Ovary (tissue), 9 donors: Measurements from ENCODE around the gene GPATCH8. TPM values are rescaled to one million over a fixed set of nuclear protein-coding genes. Genes with fewer than 3 reads are reported as not detected.

Experiments used
- DNase-seq, 5 donors: peaks; one replicate each; pipeline ENCODE4 v3.0.0-alpha.2; 2019 to 2020
- H3K27ac ChIP-seq, 2 donors: fragments of 200-600 bp; one replicate each; pipeline versions ENCODE4 v1.5.1 to v1.8.0; 2019 to 2022
- H3K27me3 ChIP-seq: fragments of 200-600 bp; one replicate; pipeline ENCODE4 v1.8.0; 2022
- H3K36me3 ChIP-seq: fragments of 200-600 bp; sonication (generic); one replicate; pipeline ENCODE4 v1.5.1; 2019
- H3K4me1 ChIP-seq: one replicate; pipeline ENCODE4 v1.8.1; 2013; ENCODE audit warnings: mild to moderate bottlenecking, moderate library complexity; ENCODE audit not compliant: insufficient read depth
- H3K4me3 ChIP-seq: fragments of 200-600 bp; sonication (generic); one replicate; pipeline ENCODE4 v1.5.1; 2017
- H3K9me3 ChIP-seq, 2 donors: fragments of 200-600 bp in 1 of 2; sonication (generic) in 1 of 2; one replicate each; pipeline versions ENCODE4 v1.5.1 to v1.8.1; 2013 to 2019; ENCODE audit warnings: mild to moderate bottlenecking in 1 of 2, moderate library complexity in 1 of 2
- CTCF ChIP-seq, 3 donors: fragments of 450-650 bp in 2 of 3; fragments of 200-600 bp in 1 of 3; IDR thresholded peaks; one replicate each; pipeline versions ENCODE4 v1.5.1 to v1.8.0; 2016 to 2022; ENCODE audit warnings: antibody characterized with exemption in 3 of 3, mild to moderate bottlenecking in 1 of 3
- EP300 ChIP-seq: sonication (generic); formaldehyde crosslinking; IDR thresholded peaks from one replicate; pipeline ENCODE4 v1.6.1; 2017; ENCODE audit warnings: antibody characterized with exemption
- POLR2A ChIP-seq: fragments of 450-650 bp; IDR thresholded peaks from one replicate; pipeline ENCODE4 v1.6.1; 2017; ENCODE audit warnings: antibody characterized with exemption, mild to moderate bottlenecking, moderate library complexity
- WGBS, 3 donors: extraction: QIAGEN DNeasy Blood & Tissue Kit in 1 of 3; methylation state at CpG; one replicate each; pipeline versions ENCODE4 v1.1.5 to v1.1.7; 2013 to 2017; 5-methylcytosine and 5-hydroxymethylcytosine counted together
- intact Hi-C, 4 donors: fragments of 100-400 bp; cut with DNase I; formaldehyde crosslinking; loops; one replicate each; pipeline versions ENCODE4 v1.11.0 to v1.15.1; 2022 to 2023
- polyA plus RNA-seq, 2 donors: library from polyadenylated mRNA; stranded (reverse); fragments of 200-250 nt in 1 of 2; fragments of 350-450 nt in 1 of 2; fragmentation: Illumina TruSeq in 1 of 2; extraction: RNeasy Lipid Tissue Mini Kit (QIAGEN cat#74804) in 1 of 2; gene quantifications; one replicate each; pipeline ENCODE4 v1.2.3, GENCODE V29; 2013 to 2014
- total RNA-seq, 7 donors: library from RNA; depleted of rRNA in 2 of 7; stranded (reverse); fragments of >200 nt in 2 of 7; fragmentation: NEBNext Ultra II Directional in 3 of 7; extraction: Animal tissue kit (Norgen Biotek cat#: 25700) in 3 of 7; gene quantifications; one replicate each; pipeline versions ENCODE4 v1.1.0 to v1.2.4, GENCODE V29; 2016 to 2023
- donor health status: DM: no; HTN: no; CAD: no; lungs with moderate emphysema.
- donor health status: DM: no; HTN: no; CAD: no.
- donor health status: Bipolar disorder and iron deficiency.
- donor health status: DM: yes; HTN: yes; CAD: no.
- donor health status: DM: no; HTN: no; CAD: no.
- donor health status: DM: yes; HTN: yes; CAD: no.

The GPATCH8 gene
- total and polyA plus RNA-seq, 9 donors = 20.5 to 57.3 (median 43.5) TPM

- H3K27ac ChIP-seq = no peak overlapping the region
- no peaks in the 10 kb centered on the region for H3K4me1 ChIP-seq
- no peak for TF ChIP-seq EP300
- TF ChIP-seq POLR2A = no peak
- TF ChIP-seq CTCF (IDR thresholded peaks at IDR 0.05) = no peak
- H3K4me3 ChIP-seq = no peak overlapping the region
- no peaks in the 10 kb centered on the region for H3K27me3 ChIP-seq
- 84 to 86% (median 86%) methylated on average over 2 of the region's 2 CpGs for WGBS, 3 donors
- H3K9me3 ChIP-seq = no peaks in the 10 kb centered on the region
- no peak for DNase-seq
- intact Hi-C loops = no loop called here
- H3K36me3 ChIP-seq = no peaks in the 10 kb centered on the region
These were observed 66.9 kb downstream of the GPATCH8 start for GRCh38 chr17:44436336-44436735.

- Histone ChIP-seq H3K9me3 (no peaks in the 10 kb centered on the region), H3K27ac (no peak overlapping the region), H3K27me3 (no peaks in the 10 kb centered on the region), H3K4me1 (no peaks in the 10 kb centered on the region), H3K36me3 (no peaks in the 10 kb centered on the region), H3K4me3 (no peak overlapping the region)
- TF ChIP-seq CTCF (IDR thresholded peaks at IDR 0.05) (no peak), EP300 (no peak)
- intact Hi-C loops = no loop called here
- 80 to 91% (median 87%) methylated on average over 9 of the region's 9 CpGs for WGBS, 3 donors
- DNase-seq = no peak
These were observed 70.7 kb downstream of the GPATCH8 start for GRCh38 chr17:44432254-44433157.

DNA sequence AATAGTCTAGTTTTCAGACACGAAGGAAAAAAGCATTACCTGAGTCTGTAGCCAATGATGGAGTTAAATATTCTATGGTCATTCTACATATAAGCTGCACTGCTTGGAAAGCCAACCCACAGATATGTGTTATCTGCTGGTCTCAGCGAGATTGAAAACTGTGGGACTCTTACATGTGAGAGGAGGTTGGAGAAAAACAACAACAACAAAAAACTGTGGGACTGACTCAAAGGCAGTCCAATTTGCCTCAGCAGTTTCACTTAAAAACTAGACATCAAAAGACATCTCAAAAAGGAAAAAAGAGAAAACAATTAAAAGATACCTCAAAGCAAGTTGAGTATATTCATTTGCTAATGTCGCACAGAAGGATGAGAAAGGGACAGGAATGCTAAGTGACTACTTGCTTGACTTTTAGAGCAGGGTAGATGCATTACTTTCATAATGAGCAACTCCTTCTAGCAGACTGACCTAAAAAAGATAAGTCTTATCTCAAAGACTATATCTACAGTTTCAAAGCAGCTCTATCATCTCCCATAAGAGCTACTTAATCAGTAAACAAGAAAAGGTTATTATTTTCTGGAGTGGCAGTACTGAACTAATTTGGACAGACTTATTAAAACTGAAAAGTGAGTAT, 78.3 kb downstream of the GPATCH8 start:
- no peak overlapping the region for H3K27ac ChIP-seq
- H3K36me3 ChIP-seq = no peaks in the 10 kb centered on the region
- no peaks in the 10 kb centered on the region for H3K4me1 ChIP-seq
- intact Hi-C loops = no loop called here
- TF ChIP-seq POLR2A (no peak), CTCF (IDR thresholded peaks at IDR 0.05) (no peak), EP300 (no peak)
- 79 to 92% (median 83%) methylated on average over 3 of the region's 3 CpGs for WGBS, 3 donors
- H3K27me3 ChIP-seq = no peaks in the 10 kb centered on the region
- no peak overlapping the region for H3K4me3 ChIP-seq
- H3K9me3 ChIP-seq = no peaks in the 10 kb centered on the region
- no peak for DNase-seq

GRCh38 chr17:44417553-44417952, 85.7 kb downstream of the GPATCH8 start:
- Histone ChIP-seq H3K27ac (no peak overlapping the region), H3K36me3 (no peaks in the 10 kb centered on the region), H3K9me3 (no peaks in the 10 kb centered on the region), H3K4me3 (no peak overlapping the region), H3K4me1 (no peaks in the 10 kb centered on the region), H3K27me3 (no peaks in the 10 kb centered on the region)
- intact Hi-C loops = no loop called here
- no peak for DNase-seq
- TF ChIP-seq CTCF (IDR thresholded peaks at IDR 0.05) = no peak
- no peak for TF ChIP-seq EP300
- no peak for TF ChIP-seq POLR2A
- 62 to 70% (median 69%) methylated on average over 2 of the region's 2 CpGs for WGBS, 3 donors
